NT2/D1 (cell line): ENCODE measurements around the gene SMIM38.

Experiments
- SUZ12 ChIP-seq: IDR thresholded peaks from 2 replicates; pipeline ENCODE4 v1.6.1; 2011; ENCODE audit not compliant: insufficient read length, insufficient read depth; ENCODE audit errors: extremely low read depth
- YY1 ChIP-seq: IDR thresholded peaks from 2 replicates; pipeline ENCODE4 v1.6.1; 2011; ENCODE audit not compliant: insufficient read length, insufficient read depth
- ZNF274 ChIP-seq: IDR thresholded peaks from 2 replicates; pipeline ENCODE4 v1.6.1; 2011; ENCODE audit warnings: mild to moderate bottlenecking, low read depth, low read length

DNA sequence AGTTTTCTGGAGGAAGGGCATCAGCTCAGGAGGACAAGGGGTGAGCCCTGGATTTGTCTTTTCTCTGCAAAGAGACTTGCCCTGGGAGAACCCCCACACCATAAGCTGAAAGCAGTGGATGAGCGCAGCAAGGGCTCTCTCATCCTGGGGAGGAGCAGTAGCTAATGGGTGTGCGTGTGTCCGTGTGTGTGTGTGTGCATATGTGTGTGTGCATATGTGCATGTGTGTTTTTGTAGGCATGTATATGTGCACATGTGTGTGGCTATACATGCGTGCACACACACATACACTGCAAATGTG lies 45.3 kb downstream of the SMIM38 start:
- no peak for TF ChIP-seq YY1
- no peak for TF ChIP-seq SUZ12
- no peak for TF ChIP-seq ZNF274
